ENCODE results near the gene MVD. TPM values are rescaled to one million over a fixed set of nuclear protein-coding genes. Genes with fewer than 3 reads are reported as not detected.
"Not testable (repeated sequence)": the region's sequence is repeated elsewhere in the genome, so short reads cannot be mapped to it uniquely, and the experiment has no call there.

Gene MVD
- total RNA-seq, 1 donor = 18.8 TPM

- Histone ChIP-seq H3K9me3 (ENCODE audit: low read depth, low read length) (no peaks in the 10 kb centered on the region), H3K27me3 (ENCODE audit: insufficient read depth, low read length) (no peaks in the 10 kb centered on the region), H3K4me1 (ENCODE audit: insufficient read depth, low read length) (peaks cover 12% of the 10 kb centered on the region), H3K4me3 (ENCODE audit: low read length) (no peak overlapping the region)
These were observed 51.7 kb downstream of the MVD start for GRCh38 chr16:88610909-88611812.

DNA sequence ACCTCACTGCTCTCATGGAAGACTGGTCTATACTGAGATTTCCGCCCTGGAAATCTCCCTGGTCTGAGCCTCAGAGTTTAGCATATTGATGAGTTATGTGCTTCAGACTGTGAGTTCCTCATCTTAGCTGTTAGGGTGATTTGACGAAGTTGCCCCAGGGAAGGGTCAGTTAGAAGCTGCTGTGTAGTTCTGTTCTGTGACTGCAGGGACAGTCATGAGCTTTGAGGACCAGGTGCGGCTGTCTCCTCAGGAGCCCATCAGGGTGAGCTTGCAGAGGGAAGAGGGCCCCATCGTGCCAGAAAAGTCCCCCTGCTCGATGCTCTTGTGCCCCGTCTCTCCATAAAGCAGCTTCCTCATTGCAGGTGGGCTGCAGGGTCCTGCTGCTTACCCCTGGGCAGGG is 52.8 kb downstream of the MVD start:
- peaks cover 16% of the 10 kb centered on the region for H3K4me1 ChIP-seq (ENCODE audit: insufficient read depth, low read length)
- H3K9me3 ChIP-seq (ENCODE audit: low read depth, low read length) = no peaks in the 10 kb centered on the region
- H3K4me3 ChIP-seq (ENCODE audit: low read length) = no peak overlapping the region
- no peaks in the 10 kb centered on the region for H3K27me3 ChIP-seq (ENCODE audit: insufficient read depth, low read length)

GRCh38 chr16:88609426-88609825 is 53.5 kb downstream of the MVD start:
- not testable (repeated sequence) for H3K27me3 ChIP-seq (ENCODE audit: insufficient read depth, low read length); H3K4me3 ChIP-seq (ENCODE audit: low read length); H3K9me3 ChIP-seq (ENCODE audit: low read depth, low read length)
- peaks cover 22% of the 10 kb centered on the region for H3K4me1 ChIP-seq (ENCODE audit: insufficient read depth, low read length)

- peaks cover 22% of the 10 kb centered on the region for H3K4me1 ChIP-seq (ENCODE audit: insufficient read depth, low read length)
- no peak overlapping the region for H3K4me3 ChIP-seq (ENCODE audit: low read length)
- no peaks in the 10 kb centered on the region for H3K27me3 ChIP-seq (ENCODE audit: insufficient read depth, low read length)
- H3K9me3 ChIP-seq (ENCODE audit: low read depth, low read length) = no peaks in the 10 kb centered on the region
These were observed 54.8 kb downstream of the MVD start for GRCh38 chr16:88608076-88608475.

- H3K27me3 ChIP-seq (ENCODE audit: insufficient read depth, low read length) = no peaks in the 10 kb centered on the region
- H3K4me1 ChIP-seq (ENCODE audit: insufficient read depth, low read length) = peaks cover 22% of the 10 kb centered on the region
- H3K9me3 ChIP-seq (ENCODE audit: low read depth, low read length) = no peaks in the 10 kb centered on the region
- H3K4me3 ChIP-seq (ENCODE audit: low read length) = no peak overlapping the region
These were observed 56.6 kb downstream of the MVD start for GRCh38 chr16:88606148-88606757.

DNA sequence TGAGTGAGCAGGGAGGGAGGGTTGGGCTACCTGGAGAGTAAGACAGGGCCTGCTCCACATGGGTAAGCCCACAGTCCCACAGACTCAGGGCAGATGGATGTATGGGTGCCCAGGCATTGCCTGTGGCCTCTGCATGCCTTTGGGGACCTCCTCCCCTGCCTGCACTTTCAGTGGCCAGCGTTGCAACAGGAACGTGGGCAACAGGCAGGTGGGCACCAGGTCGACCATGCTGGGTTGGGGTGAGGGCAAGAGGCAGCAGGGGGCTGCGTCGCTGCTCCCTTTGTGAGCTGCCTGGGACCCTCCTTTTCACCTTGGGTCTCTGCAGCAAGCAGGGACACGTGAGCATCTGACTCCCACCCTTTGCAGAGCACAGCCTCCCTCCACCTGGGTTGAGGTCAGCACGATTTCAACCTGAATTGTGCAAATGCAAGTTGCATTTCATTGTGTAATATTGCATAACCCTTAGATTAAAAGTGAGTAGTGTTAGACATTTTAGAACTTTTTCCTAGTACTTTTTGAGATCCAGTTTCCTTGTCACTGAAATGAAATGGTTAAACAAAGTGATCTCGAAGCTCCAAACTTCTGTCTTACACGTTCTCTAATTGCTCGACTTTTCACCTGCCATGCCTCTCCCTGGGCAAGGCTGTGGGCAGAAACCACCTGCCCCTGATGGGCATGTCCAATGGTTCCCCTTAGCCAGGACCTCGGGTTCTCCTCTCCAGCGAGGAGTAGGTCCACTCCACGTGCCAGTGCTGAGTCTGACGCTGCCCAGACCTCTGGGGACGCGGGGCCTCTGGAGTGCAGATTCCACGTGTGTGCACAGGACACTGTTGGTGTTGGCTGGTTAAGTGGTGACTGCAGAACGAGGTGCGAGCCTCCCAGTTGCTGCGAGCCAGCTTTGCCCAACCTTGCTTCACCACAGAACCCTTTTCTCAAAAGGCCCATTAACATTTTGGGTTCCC is 57.4 kb downstream of the MVD start:
- H3K9me3 ChIP-seq (ENCODE audit: low read depth, low read length) = no peaks in the 10 kb centered on the region
- no peak overlapping the region for H3K4me3 ChIP-seq (ENCODE audit: low read length)
- peaks cover 24% of the 10 kb centered on the region for H3K4me1 ChIP-seq (ENCODE audit: insufficient read depth, low read length)
- no peaks in the 10 kb centered on the region for H3K27me3 ChIP-seq (ENCODE audit: insufficient read depth, low read length)

- Histone ChIP-seq H3K4me1 (ENCODE audit: insufficient read depth, low read length) (peaks cover 35% of the 10 kb centered on the region), H3K9me3 (ENCODE audit: low read depth, low read length) (no peaks in the 10 kb centered on the region), H3K27me3 (ENCODE audit: insufficient read depth, low read length) (no peaks in the 10 kb centered on the region), H3K4me3 (ENCODE audit: low read length) (no peak overlapping the region)
These were observed 60.8 kb downstream of the MVD start for GRCh38 chr16:88602091-88602490.

Other genes starting within 250 kb of the MVD start
- gene ZFPM1, start 209.8 kb downstream of the MVD start, total RNA-seq = 5.8 TPM
- 24.7 TPM for gene ZC3H18, start 92.7 kb downstream of the MVD start, total RNA-seq
- 0.21 TPM for gene IL17C, start 24.5 kb downstream of the MVD start, total RNA-seq
- 388 TPM for gene CYBA, start 12.0 kb downstream of the MVD start, total RNA-seq
- 6.0 TPM for gene SNAI3, start 23.4 kb upstream of the MVD start, total RNA-seq
- 130 TPM for gene RNF166, start 43.3 kb upstream of the MVD start, total RNA-seq
- 6.7 TPM for gene CTU2, start 43.4 kb upstream of the MVD start, total RNA-seq
- 54.5 TPM for gene PIEZO1, start 122.1 kb upstream of the MVD start, total RNA-seq
- 0.42 TPM for gene CDT1, start 140.7 kb upstream of the MVD start, total RNA-seq
- gene APRT, start 148.8 kb upstream of the MVD start, total RNA-seq = 70.8 TPM
- 21.6 TPM for gene GALNS, start 193.9 kb upstream of the MVD start, total RNA-seq
- gene TRAPPC2L, start 194.0 kb upstream of the MVD start, total RNA-seq = 24.0 TPM
- gene PABPN1L, start 203.6 kb upstream of the MVD start, total RNA-seq = not detected